ENCODE results near the gene DIRAS3. TPM values are rescaled to one million over a fixed set of nuclear protein-coding genes. Genes with fewer than 3 reads are reported as not detected.

Gene DIRAS3
- total RNA-seq, 1 experiment from 2014 or later = not detected

DNA sequence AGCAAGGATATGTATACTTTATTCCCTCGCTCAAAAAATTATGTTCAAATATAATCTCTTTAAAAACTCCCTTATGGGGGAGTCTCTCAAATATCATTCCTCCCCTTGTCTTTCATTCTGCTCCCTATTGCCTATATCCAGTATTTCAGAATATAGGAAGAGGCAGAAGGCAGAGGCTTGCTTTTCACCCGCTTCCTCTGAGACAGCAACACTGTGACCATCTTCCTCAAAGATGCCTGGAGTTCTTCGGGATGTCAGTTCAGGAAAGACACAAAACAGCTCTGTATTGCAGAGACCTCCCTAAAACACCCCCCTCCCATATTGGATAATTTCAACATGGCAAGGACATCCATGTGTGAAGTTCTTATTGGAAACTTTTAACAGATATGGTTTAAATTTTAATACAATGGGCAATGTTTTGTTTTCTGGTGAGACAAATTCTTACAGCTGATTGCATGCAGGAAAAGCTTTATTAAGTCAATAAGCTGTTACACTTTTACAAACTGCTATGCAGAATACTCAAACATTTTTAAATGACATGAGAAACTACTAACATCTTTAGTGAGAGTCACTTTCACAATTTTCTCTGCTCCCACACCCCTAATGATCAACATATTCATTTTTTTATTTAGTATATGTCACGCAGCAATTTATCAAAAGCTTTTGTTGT, 4.8 kb downstream of the DIRAS3 start:
- H3K4me1 ChIP-seq (ENCODE audit: low read length) = no peaks in the 10 kb centered on the region
- no peaks in the 10 kb centered on the region for H3K9me3 ChIP-seq (ENCODE audit: low read length)
- H3K27ac ChIP-seq (ENCODE audit: low read length) = no peak overlapping the region
- H3K4me3 ChIP-seq (ENCODE audit: low read length) = no peak overlapping the region
- no peak overlapping the region for H3K4me2 ChIP-seq (ENCODE audit: low read depth, low read length, poor library complexity, severe bottlenecking)
- H3K9me2 ChIP-seq (replicated peaks; ENCODE audit: insufficient read depth, low read length) = no peaks in the 10 kb centered on the region
- H3K36me3 ChIP-seq (ENCODE audit: insufficient read depth, low read length) = no peaks in the 10 kb centered on the region
- no peaks in the 10 kb centered on the region for H3K79me2 ChIP-seq (ENCODE audit: low read length)
- no peak overlapping the region for H3K9ac ChIP-seq (ENCODE audit: low read length)
- no peaks in the 10 kb centered on the region for H4K20me1 ChIP-seq (ENCODE audit: insufficient read depth, low read depth, low read length)
- no peaks in the 10 kb centered on the region for H3K27me3 ChIP-seq (ENCODE audit: low read length)
- no peak for DNase-seq
- no peak overlapping the region for H2AFZ ChIP-seq (ENCODE audit: low read length)

DNA sequence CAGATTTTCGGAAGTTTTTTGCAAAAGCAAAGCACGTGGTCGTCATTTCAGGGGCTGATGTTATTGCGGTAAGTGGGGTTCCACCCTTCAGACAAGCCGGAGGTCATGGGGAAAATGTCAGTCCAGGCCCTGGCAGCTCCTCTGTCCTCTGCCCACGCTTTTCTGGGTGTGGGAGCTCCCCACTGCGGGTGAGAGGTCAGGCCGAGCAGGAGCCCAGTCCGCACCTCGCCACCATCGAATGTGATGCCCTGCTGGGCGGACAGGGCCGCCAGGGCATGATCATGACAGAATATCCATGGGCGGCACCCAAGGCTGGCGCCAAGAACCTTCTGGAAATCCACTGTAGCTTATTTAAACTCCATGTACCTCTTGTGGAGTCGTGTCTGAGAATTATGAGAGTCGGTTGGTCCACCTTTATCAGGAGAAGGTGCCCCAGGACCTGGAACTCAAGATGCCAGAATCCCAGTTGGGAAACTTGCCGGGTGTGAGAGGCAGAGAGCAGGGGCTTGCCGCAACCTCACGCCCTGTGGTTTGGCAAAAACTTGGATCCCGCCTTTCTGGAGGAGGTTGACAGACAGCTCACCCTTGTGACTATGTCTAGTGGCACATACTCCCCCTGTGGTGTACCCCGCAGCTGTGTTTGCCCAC, 6.9 kb downstream of the DIRAS3 start:
- H2AFZ ChIP-seq (ENCODE audit: low read length) = no peak overlapping the region
- no peak overlapping the region for H3K4me2 ChIP-seq (ENCODE audit: low read depth, low read length, poor library complexity, severe bottlenecking)
- H3K79me2 ChIP-seq (ENCODE audit: low read length) = no peaks in the 10 kb centered on the region
- H3K4me1 ChIP-seq (ENCODE audit: low read length) = no peaks in the 10 kb centered on the region
- no peaks in the 10 kb centered on the region for H3K27me3 ChIP-seq (ENCODE audit: low read length)
- H3K9me2 ChIP-seq (replicated peaks; ENCODE audit: insufficient read depth, low read length) = no peaks in the 10 kb centered on the region
- no peaks in the 10 kb centered on the region for H4K20me1 ChIP-seq (ENCODE audit: insufficient read depth, low read depth, low read length)
- H3K9me3 ChIP-seq (ENCODE audit: low read length) = no peaks in the 10 kb centered on the region
- H3K4me3 ChIP-seq (ENCODE audit: low read length) = no peak overlapping the region
- H3K9ac ChIP-seq (ENCODE audit: low read length) = no peak overlapping the region
- no peak for DNase-seq
- H3K36me3 ChIP-seq (ENCODE audit: insufficient read depth, low read length) = no peaks in the 10 kb centered on the region
- no peak overlapping the region for H3K27ac ChIP-seq (ENCODE audit: low read length)

- H3K36me3 ChIP-seq (ENCODE audit: insufficient read depth, low read length) = no peaks in the 10 kb centered on the region
- 0 out of 2 replicates have a peak, but pooled peaks cover 4% of the 10 kb centered on the region for H3K9me2 ChIP-seq (replicated peaks; ENCODE audit: insufficient read depth, low read length)
- no peaks in the 10 kb centered on the region for H3K4me1 ChIP-seq (ENCODE audit: low read length)
- no peak overlapping the region for H3K4me2 ChIP-seq (ENCODE audit: low read depth, low read length, poor library complexity, severe bottlenecking)
- H3K9me3 ChIP-seq (ENCODE audit: low read length) = no peaks in the 10 kb centered on the region; the same call in 1 of the 2 replicates
- no peak overlapping the region for H3K9ac ChIP-seq (ENCODE audit: low read length)
- no peaks in the 10 kb centered on the region for H3K27me3 ChIP-seq (ENCODE audit: low read length)
- no peaks in the 10 kb centered on the region for H3K79me2 ChIP-seq (ENCODE audit: low read length)
- no peak overlapping the region for H2AFZ ChIP-seq (ENCODE audit: low read length)
- H3K4me3 ChIP-seq (ENCODE audit: low read length) = no peak overlapping the region
- no peaks in the 10 kb centered on the region for H4K20me1 ChIP-seq (ENCODE audit: insufficient read depth, low read depth, low read length)
- no peak for DNase-seq
- no peak overlapping the region for H3K27ac ChIP-seq (ENCODE audit: low read length)
Observed at GRCh38 chr1:68036946-68037345, 13.5 kb downstream of the DIRAS3 start.

DNA sequence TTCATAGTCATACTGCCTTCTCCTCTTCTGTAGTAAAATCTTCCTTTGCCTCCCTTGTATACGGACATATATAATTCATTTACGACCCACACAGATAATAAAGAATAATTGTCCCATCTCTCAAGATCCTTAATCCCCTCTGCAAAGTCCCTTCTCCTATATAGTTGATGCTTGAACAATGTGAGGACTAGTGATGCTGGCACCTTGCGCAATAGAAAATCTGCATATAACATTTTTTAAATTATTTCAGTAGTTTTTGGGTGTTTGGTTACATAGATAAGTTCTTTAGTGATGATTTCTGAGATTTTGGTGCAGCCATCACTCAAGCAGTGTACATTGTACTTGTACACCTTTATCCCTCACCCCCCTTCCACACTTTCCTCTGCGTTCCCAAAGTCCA, 21.0 kb downstream of the DIRAS3 start:
- H3K9ac ChIP-seq (ENCODE audit: low read length) = no peak overlapping the region
- no peaks in the 10 kb centered on the region for H3K36me3 ChIP-seq (ENCODE audit: insufficient read depth, low read length)
- no peaks in the 10 kb centered on the region for H3K4me1 ChIP-seq (ENCODE audit: low read length)
- no peaks in the 10 kb centered on the region for H3K9me2 ChIP-seq (replicated peaks; ENCODE audit: insufficient read depth, low read length)
- H3K9me3 ChIP-seq (ENCODE audit: low read length) = no peaks in the 10 kb centered on the region
- no peak overlapping the region for H2AFZ ChIP-seq (ENCODE audit: low read length)
- no peak overlapping the region for H3K4me2 ChIP-seq (ENCODE audit: low read depth, low read length, poor library complexity, severe bottlenecking)
- H3K4me3 ChIP-seq (ENCODE audit: low read length) = no peak overlapping the region
- H4K20me1 ChIP-seq (ENCODE audit: insufficient read depth, low read depth, low read length) = no peaks in the 10 kb centered on the region
- no peak for DNase-seq
- no peak overlapping the region for H3K27ac ChIP-seq (ENCODE audit: low read length)
- H3K79me2 ChIP-seq (ENCODE audit: low read length) = no peaks in the 10 kb centered on the region
- no peaks in the 10 kb centered on the region for H3K27me3 ChIP-seq (ENCODE audit: low read length)

DNA sequence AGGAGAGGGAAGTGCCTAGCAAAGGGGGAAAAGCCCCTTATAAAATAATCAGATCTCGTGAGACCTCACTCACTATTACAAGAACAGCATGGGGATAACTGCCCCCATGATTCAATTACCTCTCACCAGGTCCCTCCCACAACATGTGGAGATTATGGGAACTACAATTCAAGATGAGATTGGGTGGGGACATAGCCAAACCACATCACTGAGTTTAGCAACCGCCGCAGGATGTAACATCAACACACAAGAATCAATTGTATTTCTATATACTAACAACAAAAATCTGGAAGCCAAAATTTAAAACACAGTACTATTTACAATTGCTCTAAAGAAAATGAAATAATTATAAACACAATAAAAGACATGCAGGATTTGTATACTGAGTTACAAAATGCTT, 21.9 kb downstream of the DIRAS3 start:
- no peak overlapping the region for H3K9ac ChIP-seq (ENCODE audit: low read length)
- no peak overlapping the region for H3K27ac ChIP-seq (ENCODE audit: low read length)
- H3K9me2 ChIP-seq (replicated peaks; ENCODE audit: insufficient read depth, low read length) = no peaks in the 10 kb centered on the region
- H3K79me2 ChIP-seq (ENCODE audit: low read length) = no peaks in the 10 kb centered on the region
- no peaks in the 10 kb centered on the region for H3K9me3 ChIP-seq (ENCODE audit: low read length)
- no peak overlapping the region for H3K4me3 ChIP-seq (ENCODE audit: low read length)
- no peaks in the 10 kb centered on the region for H3K27me3 ChIP-seq (ENCODE audit: low read length)
- H3K36me3 ChIP-seq (ENCODE audit: insufficient read depth, low read length) = no peaks in the 10 kb centered on the region
- no peaks in the 10 kb centered on the region for H4K20me1 ChIP-seq (ENCODE audit: insufficient read depth, low read depth, low read length)
- DNase-seq = no peak
- H3K4me2 ChIP-seq (ENCODE audit: low read depth, low read length, poor library complexity, severe bottlenecking) = no peak overlapping the region
- H3K4me1 ChIP-seq (ENCODE audit: low read length) = no peaks in the 10 kb centered on the region
- H2AFZ ChIP-seq (ENCODE audit: low read length) = no peak overlapping the region

- Histone ChIP-seq H2AFZ (ENCODE audit: low read length) (no peak overlapping the region), H3K27ac (ENCODE audit: low read length) (no peak overlapping the region)
Observed at GRCh38 chr1:68024635-68025338, 25.6 kb downstream of the DIRAS3 start.

DNA sequence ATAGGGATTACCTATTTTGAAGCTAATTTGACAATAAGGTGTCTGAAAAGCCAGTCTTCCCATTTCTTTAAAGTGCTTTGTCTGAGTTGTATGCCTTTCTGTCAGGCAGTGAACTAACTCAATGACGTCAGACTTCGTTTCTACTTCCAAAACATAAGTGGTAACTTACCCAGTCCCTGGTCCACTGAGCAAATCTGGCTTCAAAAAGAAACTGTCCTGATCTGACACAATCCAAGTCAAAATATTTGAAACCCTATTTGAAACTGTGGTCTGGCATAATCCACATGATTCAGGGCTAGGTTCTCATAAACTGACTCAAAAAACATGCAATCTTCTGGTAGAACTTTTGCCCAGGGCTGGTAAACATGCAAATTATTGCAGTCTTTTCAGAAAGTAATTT, 34.0 kb downstream of the DIRAS3 start:
- Histone ChIP-seq H3K27me3 (ENCODE audit: low read length) (no peaks in the 10 kb centered on the region), H3K27ac (ENCODE audit: low read length) (no peak overlapping the region), H4K20me1 (ENCODE audit: insufficient read depth, low read depth, low read length) (no peaks in the 10 kb centered on the region), H3K4me3 (ENCODE audit: low read length) (no peak overlapping the region), H3K4me1 (ENCODE audit: low read length) (no peaks in the 10 kb centered on the region), H3K9me2 (replicated peaks; ENCODE audit: insufficient read depth, low read length) (no peaks in the 10 kb centered on the region), H3K4me2 (ENCODE audit: low read depth, low read length, poor library complexity, severe bottlenecking) (no peak overlapping the region), H3K79me2 (ENCODE audit: low read length) (no peaks in the 10 kb centered on the region), H3K36me3 (ENCODE audit: insufficient read depth, low read length) (no peaks in the 10 kb centered on the region), H3K9me3 (ENCODE audit: low read length) (no peaks in the 10 kb centered on the region), H2AFZ (ENCODE audit: low read length) (no peak overlapping the region), H3K9ac (ENCODE audit: low read length) (no peak overlapping the region)
- DNase-seq = no peak

More at GRCh38 chr1:68024635-68025338, 25.6 kb downstream of the DIRAS3 start:
- no peak overlapping the region for H3K4me2 ChIP-seq (ENCODE audit: low read depth, low read length, poor library complexity, severe bottlenecking)
- H3K9ac ChIP-seq (ENCODE audit: low read length) = no peak overlapping the region
- DNase-seq = no peak
- H4K20me1 ChIP-seq (ENCODE audit: insufficient read depth, low read depth, low read length) = no peaks in the 10 kb centered on the region
- H3K4me1 ChIP-seq (ENCODE audit: low read length) = no peaks in the 10 kb centered on the region
- no peaks in the 10 kb centered on the region for H3K79me2 ChIP-seq (ENCODE audit: low read length)
- no peaks in the 10 kb centered on the region for H3K27me3 ChIP-seq (ENCODE audit: low read length)
- H3K9me3 ChIP-seq (ENCODE audit: low read length) = no peaks in the 10 kb centered on the region
- H3K9me2 ChIP-seq (replicated peaks; ENCODE audit: insufficient read depth, low read length) = no peaks in the 10 kb centered on the region
- no peaks in the 10 kb centered on the region for H3K36me3 ChIP-seq (ENCODE audit: insufficient read depth, low read length)
- no peak overlapping the region for H3K4me3 ChIP-seq (ENCODE audit: low read length)

GRCh38 chr1:68015971-68016370, 34.5 kb downstream of the DIRAS3 start:
- H4K20me1 ChIP-seq (ENCODE audit: insufficient read depth, low read depth, low read length) = no peaks in the 10 kb centered on the region
- H2AFZ ChIP-seq (ENCODE audit: low read length) = no peak overlapping the region
- H3K4me2 ChIP-seq (ENCODE audit: low read depth, low read length, poor library complexity, severe bottlenecking) = no peak overlapping the region
- no peak overlapping the region for H3K27ac ChIP-seq (ENCODE audit: low read length)
- H3K9ac ChIP-seq (ENCODE audit: low read length) = no peak overlapping the region
- no peaks in the 10 kb centered on the region for H3K4me1 ChIP-seq (ENCODE audit: low read length)
- no peaks in the 10 kb centered on the region for H3K79me2 ChIP-seq (ENCODE audit: low read length)
- no peaks in the 10 kb centered on the region for H3K36me3 ChIP-seq (ENCODE audit: insufficient read depth, low read length)
- no peaks in the 10 kb centered on the region for H3K9me3 ChIP-seq (ENCODE audit: low read length)
- no peak overlapping the region for H3K4me3 ChIP-seq (ENCODE audit: low read length)
- DNase-seq = no peak
- no peaks in the 10 kb centered on the region for H3K27me3 ChIP-seq (ENCODE audit: low read length)
- H3K9me2 ChIP-seq (replicated peaks; ENCODE audit: insufficient read depth, low read length) = no peaks in the 10 kb centered on the region
